ENCODE data around the gene LRIG1. TPM values are rescaled to one million over a fixed set of nuclear protein-coding genes. Genes with fewer than 3 reads are reported as not detected.

Gene LRIG1
- total RNA-seq, 1 experiment from 2014 or later: 14.6 TPM

DNA sequence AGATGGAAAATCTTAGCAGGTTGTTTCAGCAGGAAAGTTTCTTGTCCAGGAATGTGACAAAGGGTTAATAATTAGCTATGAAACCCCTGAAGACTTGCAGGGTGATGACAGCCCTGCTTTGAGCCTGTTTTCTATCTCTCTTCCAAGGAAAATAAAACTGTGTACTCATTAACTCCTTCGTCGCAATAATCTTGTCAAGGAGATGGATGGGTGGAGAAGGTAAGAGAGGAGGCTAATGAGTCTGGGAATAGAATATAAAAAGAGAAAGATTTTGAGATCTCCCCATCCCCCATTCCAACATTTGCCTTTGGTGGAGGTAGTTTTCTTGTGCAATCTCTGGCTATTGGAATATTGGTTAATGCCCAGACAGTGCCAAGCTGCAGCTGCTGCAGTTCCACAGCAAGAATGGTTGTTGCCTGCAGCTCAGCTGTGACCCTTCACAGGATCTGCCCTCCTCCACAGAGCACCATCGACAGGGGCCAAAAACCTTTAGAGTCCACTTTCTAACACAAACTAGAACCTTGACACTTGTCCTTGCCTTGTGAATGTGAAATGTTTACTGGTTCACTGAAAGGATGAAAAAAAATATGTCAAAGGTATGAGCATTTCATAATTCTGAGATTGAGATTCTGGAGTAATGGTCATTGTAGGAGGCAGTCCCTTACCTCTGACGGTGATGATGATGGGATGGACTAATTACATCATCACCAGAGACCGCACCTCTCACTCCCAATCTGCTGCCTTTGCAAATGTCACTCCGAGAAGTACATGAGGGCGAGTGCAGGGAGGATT is 4.2 kb upstream of the LRIG1 start:
- DNase-seq (ENCODE audit: low read depth): no peak

DNA sequence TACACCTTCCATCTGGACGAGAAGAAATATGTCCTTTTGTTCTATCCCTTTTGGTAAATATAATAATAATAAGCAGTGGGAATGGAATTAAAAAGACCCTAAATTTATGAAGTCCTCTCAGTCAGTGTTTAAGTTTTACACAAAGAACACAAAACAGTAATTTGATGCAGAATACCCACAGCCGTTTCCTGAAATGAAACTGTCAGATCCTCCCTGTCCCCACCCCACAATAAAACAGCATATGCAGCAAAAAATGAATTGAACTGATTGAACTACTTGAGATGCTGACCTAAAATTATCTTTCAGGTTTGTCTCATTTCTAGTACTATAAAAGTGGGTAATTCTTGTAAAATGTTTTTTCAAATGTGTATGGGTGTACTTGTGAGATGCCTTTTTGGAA is 2.2 kb upstream of the LRIG1 start:
- no peak for DNase-seq (ENCODE audit: low read depth)

DNA sequence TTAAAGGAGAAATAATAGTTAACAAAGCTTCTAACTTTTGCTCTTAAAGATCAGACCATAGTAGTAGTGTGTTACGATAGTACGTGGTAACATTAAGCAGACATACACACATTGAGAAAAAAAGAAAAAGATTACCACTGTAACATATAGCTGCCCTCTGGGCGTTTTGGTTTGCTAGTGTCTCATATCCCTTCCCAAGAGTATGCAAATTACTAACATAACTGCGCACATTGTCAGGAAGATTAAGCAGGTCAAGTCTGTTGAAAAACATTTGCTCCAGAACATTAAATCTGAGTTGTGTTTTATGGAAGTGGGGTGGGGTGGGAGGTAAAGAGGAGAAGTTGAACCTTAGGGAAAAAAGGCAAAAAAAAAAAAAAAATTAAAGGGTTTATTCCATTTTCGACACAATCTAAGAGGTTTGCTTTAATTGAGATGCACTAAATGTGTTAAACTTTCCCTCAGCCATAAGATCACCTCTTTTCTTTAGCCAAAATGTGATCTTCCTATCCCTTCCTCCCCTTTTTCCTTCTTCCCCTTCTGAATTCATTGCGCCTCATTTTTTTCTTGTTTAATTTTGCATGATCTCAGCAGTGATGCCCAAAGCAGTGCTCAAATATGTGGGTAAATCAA is 1.5 kb upstream of the LRIG1 start:
- no peak for DNase-seq (ENCODE audit: low read depth)

DNA sequence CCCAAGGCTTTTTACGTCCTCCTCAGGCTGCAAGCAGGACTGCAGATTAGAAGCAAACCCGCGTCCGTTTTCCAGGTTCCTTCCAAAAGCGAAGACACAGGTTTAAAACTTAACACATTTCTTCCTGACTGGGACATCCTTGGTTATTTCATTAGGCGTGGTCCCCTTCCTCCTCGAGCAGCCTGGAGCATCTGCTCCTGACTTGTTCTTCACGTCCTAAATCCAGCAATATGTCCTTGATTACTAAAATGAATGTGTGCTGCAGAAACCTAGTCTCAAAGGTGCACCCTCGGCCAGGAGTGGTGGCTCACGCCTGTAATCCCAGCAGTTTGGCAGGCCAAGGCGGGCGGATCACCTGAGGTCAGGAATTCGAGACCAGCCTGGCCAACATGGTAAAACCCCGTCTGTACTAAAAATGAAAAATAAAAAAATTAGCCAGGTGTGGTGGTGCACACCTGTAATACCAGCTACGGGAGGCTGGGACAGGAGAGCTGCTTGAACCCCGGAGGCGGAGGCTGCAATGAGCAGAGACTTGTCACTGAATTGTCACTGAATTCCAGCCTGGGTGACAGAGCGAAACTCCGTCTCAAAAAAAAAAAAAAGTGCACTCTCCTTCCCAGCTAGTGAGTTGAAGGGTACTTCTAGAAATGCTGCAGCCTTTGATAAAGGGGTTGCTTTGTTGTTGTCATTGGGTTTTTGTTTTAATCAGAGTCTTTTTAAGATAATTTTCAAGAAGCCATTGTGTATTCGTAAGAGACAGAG is 842 bp upstream of the LRIG1 start:
- no peak for DNase-seq (ENCODE audit: low read depth)

DNA sequence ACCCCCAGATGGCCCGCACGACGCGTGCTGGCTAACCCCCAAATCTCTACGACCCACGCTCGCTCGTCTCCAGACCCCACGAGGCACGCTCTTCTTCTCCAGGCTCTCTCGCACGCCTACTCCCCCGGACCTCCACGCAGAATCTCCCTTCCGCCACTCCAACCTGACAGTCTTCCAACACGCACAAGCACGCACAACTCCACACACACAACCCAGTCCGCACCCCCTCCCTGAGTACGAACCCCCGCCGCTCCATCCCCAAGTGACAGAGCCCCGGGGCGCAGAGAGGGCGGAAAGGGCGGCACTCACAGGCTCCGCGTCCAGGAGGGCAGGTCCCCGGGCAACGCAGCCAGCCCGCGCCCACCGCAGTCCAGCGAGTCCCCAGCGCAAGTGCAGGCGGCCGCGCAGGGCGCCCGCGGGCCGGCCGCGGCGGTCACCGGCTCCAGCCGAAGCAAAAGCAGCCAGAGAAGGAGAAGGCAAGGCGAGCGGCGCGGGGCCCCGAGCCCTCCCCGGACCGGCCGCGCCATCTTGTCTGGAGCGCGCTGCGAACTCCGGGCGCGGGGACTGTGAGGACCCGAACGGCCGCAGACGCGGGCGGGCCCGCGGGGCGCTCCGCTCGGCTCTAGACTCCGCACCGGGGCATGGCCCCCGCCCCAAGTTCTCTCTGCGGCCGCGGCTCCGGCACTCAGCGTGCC is 794 bp downstream of the LRIG1 start:
- DNase-seq (ENCODE audit: low read depth): peak; percentile 8

DNA sequence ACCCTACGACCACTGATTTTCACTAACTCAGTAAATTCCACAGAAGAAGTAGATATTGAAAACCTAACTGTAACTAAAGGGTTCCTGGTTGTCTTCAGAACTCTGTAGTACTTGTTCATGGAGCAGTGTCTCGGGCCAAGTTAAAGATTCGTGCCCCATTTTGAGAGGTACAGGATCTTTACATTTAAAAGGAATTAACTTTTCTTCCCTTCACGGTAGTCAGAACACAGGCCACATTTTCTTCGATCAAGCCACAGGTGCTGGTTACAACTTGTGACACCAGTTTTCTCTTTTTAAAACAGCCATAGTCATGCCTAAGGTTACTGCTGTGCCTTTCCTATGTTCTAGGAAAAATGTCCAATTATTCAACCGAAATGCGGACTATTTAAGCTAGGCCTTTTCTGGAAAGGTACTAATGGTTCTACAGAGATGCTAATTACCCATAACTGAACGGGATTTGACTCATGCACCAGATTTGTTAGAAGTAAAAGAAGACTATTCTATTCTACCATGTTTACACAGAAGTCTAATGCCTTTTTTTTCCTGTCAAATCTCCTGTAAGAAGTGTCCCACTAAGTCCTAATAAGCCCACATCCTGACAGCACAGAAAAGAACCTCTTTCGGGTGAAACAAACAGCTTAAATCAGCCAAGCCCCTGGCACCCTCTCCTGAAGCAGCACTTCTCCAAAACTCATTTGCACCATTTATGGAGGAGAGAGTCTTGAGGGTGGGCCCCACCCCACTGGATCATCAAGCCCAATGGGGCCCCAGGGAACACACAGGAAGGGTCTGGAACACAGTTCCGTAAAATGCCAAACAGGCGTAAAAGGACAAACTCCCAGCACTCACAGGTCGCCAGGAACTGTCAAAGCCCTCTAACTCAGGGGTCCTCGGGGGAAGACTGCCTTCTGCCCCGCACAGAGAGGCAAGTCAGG is 1.9 kb downstream of the LRIG1 start:
- no peak for DNase-seq (ENCODE audit: low read depth)

DNA sequence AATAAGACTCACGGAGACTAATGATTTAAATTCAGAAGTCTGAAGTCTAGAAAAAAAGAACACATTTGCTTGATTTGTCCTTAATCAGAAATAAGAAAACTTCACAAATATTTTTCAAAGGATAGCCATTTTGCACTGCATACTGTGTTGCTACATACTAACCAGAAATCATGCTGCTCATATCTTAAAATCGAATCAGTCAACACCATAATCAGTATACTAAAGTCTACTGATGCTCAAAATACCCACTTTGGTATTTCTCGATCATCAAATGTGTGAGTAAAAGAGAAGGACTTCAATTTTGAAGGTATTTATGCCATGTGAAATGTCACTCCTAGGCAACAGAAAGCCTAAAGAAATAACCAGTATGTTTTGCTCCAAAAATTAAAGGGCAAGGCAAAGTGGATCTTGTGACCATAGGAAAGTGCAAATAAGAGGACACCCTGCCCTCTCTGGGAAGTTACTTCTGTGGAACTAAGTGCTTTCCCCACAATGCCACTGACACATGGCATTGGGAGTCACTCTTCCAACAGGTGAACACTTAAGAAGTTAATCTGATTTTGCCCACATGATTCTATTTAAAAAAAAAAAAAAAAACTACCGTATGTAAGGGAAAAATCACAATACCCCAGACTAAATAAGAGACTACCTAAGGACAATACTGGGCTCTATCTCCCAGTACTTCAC is 2.7 kb downstream of the LRIG1 start:
- no peak for DNase-seq (ENCODE audit: low read depth)

DNA sequence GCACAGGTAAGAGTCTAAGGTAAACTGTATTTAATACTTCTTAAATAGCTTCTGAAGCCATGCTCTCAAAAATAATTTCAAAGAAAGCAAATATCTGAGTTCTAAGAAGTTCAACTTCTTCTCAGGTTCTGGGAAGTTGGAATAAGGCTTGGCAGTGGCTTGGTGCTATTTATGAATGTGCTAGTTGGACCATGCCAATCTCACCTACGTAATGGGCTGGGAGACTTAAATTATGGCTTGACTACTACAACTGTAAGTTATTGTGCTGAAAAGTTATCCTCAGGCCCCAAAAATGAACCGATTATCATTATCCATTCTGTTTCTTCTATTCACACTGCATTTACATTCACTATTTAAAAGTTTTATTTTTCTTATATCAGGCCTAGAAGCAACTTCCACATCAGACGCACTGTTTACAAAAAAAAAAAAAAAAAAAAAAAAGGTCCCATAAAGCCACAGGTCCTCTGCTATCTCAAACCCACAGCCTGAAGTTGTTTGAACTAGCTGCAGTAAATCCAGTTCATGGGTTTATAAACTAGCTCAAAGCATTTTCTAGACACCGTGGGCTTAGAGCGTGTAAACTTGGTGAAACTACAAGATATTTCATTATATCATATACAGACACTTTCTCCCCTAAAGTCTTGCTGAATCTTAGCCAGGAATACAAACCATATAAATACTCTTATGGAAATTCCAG is 3.4 kb downstream of the LRIG1 start:
- no peak for DNase-seq (ENCODE audit: low read depth)

DNA sequence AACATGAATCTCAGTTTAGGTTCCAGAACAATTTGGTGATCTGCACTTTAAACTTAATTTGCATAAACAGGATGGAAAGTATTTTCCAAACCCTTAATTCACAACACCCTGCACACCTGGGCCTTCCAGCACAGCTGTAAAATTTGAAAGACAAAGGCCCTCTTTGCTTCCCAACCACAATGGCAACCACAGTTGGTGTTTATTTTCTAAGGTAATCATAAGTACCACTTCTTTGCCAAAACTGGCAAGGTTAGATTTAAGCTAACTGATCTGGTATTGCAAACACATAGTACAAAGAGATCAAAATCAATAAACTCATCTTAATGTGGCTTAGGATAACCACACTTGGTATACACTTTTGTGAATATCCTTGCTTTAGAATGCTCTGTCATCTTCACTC is 4.1 kb downstream of the LRIG1 start:
- no peak for DNase-seq (ENCODE audit: low read depth)

DNA sequence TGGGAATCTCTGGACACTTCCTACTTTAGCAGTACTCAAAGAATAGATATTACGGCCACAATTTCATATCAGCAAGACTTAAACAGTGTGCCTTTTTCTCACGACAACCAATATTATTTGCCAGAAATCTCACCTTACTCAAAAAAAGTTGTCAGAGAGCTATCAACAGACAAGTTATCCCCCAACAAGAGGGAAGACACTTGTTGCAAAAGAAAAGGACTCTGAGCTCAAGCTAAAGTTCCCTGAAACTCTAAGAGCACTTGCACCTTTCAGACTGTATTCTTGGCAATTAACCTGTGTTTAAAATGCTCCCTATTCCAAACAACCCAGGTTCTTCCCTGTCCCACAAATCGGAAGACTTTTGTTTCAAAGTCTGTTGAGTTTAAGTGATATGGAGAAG is 4.5 kb downstream of the LRIG1 start:
- DNase-seq (ENCODE audit: low read depth): no peak

DNA sequence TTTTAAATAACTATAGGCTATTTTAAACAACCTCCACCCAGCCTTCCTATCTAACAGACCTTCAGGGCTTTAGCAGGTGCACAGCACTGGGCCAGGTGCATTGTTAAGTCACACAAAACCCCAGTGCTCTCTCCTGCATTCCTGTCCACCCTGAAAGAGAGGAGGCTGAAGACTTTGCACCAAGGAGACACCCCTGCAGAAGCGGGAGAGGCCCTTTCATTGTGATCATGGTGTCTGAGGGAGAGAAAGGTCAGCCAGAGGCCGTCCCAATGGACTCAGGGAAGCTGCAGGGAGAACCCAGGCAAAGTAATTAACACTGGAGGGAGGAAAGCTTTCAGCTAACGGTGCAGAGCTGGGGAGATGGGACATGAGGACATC is 5.2 kb downstream of the LRIG1 start:
- no peak for DNase-seq (ENCODE audit: low read depth)

DNA sequence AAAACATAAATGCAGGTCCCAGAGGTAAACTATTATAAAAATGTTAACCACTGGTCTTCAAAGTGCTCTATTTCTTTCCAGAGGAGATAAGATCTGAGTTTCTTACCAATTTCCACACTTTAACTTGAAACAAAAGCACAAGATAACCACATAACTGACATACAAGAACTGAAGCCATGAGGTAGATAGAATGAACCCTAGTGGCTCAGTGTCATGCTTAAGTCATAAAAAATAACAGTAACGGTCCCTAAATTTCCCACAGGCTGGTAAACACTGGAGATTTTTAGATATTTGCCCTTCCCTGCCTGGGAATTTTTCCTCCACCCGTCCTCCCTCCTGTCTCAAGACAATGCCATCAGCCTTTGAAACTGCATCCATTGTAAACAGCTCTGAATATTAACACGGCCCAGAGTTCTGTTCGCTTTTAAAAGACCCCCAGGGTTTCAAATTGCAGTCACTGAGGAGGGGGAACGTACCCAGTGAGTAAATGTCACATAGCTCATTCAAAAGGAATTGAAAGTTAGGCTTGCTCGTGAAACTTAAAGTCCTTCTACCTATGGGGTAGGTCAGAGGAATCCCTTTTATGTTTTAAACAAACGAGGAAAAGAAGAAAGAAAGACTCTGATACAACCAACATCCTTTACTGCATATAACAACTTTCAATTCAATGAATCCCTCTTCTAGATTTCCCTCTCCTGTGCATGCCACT is 5.7 kb downstream of the LRIG1 start:
- DNase-seq (ENCODE audit: low read depth): no peak

DNA sequence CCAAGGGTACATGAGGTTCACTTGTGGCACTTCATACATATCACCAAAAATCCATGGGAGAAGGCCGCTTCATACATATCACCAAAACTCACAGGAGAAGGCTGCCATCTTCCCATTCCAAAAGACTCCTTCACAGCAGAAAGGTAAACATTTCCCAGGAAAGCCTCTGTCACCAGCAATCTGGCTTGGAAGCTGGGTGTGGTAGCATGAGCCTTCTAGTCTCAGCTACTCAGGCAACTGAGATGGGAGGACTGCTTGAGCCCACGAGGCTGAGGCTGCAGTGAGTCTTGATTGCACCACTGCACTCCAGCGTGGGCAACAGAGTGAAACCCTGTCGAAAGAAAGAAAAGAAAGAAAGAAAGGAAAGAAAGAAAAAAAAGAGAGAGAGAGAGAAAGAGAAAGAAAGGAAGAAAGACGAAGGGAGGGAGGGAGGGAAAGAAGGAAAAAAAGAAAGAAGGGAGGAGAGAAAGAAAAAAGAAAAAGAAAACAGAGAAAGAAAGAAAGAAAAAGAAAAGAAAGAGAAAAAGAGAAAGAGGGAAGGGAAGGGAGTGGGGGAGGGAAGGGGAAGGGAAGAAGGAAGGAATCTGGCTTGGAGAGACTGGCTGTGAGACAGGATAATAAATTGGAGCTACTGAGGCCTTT is 7.2 kb downstream of the LRIG1 start:
- DNase-seq (ENCODE audit: low read depth): no peak

DNA sequence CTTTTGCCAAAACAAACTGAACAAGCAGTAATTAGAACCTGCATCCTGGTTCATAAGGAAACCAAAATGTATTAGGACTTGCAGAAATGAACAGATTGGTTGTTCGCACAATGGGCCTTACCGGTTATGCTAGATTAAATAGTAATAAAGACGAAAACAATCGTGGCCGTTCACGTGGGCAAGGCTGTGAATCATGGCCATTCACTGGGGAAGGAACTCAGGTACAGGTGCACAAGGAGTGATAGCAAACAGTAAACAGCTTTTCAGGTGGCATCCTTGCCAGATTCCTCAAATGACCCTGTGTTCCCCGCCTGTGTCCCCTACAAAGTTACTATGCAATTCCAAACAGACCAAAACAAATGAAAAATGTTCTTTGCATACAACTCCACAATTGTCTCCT is 8.2 kb downstream of the LRIG1 start:
- no peak for DNase-seq (ENCODE audit: low read depth)

DNA sequence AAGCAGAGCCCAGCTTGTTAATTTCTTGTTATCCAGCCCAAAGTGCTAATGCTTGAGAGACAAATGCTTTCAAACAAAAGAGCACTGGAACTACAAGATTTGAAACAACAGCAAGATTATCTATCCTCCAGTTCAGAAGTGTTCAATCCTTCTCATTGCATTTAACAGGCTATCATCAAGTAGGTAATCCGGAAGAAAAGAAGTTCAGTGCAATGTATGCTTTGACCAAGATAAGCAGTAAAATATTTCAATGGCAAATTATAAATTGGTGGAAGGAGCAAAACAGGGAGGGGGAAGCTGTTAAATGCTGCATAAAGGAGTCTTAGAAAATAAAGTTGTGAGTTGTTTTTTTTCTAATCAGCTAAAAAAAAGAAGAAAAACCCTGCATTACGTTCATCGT is 8.8 kb downstream of the LRIG1 start:
- no peak for DNase-seq (ENCODE audit: low read depth)

DNA sequence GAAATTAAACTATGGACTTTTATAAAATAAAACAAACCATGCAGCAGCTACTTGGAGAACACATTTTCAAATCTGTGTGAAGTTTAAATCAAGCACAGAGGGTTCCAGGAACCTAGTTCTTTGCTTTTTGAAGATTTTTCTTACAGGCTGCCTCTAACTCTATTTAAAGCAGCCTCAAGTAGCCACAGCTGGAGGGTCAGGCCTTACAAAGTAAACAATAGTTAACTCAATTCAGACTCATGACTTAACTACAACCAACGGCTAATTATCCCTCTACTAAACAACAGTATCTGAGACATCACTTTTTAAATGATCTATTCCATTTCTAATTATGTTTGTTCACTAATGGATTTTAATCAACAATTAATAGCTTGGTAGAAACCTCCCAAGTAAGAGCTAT is 9.8 kb downstream of the LRIG1 start:
- DNase-seq (ENCODE audit: low read depth): no peak

DNA sequence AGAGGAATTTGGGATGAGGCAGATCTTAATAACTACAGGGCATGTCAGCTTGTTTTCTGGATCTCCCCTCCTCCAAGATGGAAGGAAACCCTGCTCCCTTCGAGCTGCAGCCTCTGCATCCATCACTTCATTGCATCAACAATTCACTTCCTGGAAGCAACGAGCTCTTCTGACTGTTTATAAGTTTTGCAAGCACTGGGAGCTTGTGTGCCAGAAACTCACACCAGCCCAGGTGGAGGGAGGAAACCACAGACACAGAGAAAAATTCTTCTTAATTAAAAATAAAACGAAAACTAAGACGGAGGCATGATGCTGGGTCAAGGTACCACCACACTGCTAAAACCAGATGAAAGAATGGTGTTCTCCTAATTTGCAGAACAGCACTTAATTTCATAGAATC is 10.6 kb downstream of the LRIG1 start:
- DNase-seq (ENCODE audit: low read depth): no peak

DNA sequence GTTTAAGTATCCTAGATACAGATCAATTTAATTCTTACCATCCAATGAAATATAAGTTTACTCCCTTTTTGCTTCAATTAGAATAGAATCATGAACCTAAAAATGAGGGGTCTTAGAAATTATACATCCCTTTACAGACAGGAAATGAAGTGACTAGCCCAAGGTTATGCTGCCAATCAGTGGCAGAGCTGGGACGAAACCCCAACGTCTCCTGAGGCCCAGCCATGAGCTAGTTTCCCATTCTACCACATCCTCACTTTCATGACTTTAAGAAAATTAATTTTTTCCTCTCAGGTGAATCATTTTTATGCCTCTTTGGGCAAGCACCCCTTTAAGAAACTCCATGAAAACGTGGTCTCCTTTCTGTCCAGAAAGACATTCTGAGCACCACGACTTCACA is 11.2 kb downstream of the LRIG1 start:
- no peak for DNase-seq (ENCODE audit: low read depth)

Data from HT1080 (cell line).